GM19455 (cell line): Measurements from ENCODE around the gene GTF2I.
"Not testable (repeated sequence)": the region's sequence is repeated elsewhere in the genome, so short reads cannot be mapped to it uniquely, and the experiment has no call there.

Experiments
- ATAC-seq: cut with Tn5 transposase; IDR thresholded peaks from one replicate; pipeline ENCODE4 v1.9.1; 2021; ENCODE audit not compliant: unreplicated experiment

Gene GTF2I

DNA sequence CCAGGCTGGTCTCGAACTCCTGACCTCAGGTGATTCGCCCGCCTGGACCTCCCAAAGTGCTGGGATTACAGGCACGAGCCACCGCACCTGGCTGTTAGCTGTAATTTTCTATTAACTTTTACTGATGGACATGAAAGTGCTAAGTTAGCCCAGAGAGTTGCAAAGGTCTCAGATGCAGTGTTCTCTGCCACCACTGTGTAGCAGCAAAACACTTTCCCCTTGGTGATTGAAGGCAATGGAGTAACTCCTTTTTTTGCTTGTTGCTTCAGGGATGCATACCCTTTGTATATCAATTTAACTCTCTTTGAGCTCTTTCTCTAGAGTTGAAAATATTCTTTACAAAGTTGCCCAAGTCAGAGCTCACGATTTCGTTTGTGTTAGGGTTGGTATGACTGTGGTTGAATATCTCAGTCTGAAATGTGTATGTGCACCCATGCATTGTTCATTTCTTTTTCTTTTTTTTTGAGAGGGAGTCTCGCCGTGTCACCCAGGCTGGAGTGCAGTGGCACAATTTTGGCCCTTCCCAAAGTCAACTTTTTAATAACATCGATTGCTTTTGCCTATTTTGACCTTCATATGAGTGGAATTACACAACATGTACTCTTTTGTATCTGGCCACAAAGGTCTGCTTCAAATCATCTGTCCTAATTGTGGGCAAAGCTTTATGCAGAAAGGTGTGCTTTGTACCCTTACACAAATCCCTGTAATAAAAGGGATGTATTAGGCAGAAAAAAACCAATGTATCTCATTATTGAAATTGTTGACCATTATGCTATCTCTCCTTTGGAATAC lies 52.6 kb downstream of the GTF2I start:
- no peak for ATAC-seq

DNA sequence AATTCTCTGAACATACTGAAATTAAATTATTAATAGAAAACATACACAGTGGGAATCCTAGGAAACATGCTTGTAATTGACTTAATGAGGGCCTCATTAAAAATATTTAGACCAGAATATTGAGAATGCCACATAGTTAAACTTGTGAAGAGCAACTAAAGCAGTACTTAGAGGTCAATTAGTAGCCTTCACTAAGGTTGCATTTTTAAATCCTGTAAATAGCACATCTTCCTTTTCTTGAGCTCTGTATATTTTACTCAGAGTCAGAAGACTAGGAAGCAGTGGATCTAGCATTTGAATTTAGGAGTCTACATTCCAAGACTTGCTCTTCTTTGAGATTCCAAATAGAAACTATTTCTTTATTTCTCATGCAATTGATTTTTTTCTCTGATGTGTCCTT lies 56.0 kb downstream of the GTF2I start:
- no peak for ATAC-seq

DNA sequence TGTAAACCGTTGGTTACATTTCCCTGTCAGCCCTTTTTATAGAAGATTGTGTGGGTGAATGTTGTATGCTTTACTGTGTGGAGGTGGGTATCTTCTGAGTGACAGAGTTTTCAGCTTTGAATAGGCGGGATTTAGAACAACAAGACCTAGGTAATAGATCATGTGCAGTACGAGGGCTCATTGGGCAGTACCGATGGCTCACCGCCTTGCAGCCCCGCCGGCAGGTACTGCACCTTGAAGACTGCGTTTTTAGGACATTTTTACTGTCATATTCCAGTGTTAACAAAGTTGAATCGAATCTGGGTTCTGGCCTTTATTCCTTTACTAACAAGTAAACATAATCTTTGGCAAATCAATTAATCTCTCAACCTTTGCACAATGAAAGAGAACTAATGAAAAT lies 60.4 kb downstream of the GTF2I start:
- ATAC-seq: no peak

DNA sequence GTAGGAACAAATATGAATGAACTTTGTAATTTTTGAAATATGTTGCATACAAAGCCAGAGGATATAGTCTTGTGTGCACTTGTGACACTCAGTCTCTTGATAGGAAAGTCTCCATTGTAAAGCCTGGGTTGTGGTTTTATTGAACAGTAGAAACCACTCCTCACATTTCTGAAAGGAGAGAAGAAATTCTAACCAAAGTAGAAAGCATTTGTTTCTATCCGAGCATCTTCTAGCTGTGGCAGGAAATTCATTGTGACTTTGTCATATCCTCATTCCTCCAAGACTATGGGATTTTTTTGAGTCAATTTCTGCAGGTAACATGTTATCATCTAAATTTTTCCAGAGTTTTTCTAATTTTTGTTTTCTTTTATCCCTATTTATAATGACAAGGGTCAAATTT lies 60.8 kb downstream of the GTF2I start:
- ATAC-seq: no peak

DNA sequence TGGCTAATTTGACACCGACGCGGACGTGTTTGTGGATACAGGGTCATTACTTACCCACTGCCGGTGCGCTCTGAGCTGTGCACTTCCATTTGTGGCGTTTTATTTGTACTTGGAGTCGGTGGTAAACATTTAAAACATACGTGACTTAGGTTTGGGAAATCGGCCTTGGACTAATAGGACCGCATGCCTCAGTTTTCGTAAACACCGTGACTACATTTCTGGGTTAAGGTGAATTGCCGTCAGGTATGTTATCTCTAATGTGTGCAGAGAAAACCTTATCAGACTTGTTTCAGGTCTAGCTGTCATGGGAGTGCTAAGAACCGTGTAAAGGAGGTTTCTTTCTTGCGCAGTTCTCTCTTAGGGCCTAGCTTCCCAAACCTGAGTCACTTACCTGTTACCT lies 64.6 kb downstream of the GTF2I start:
- no peak for ATAC-seq

DNA sequence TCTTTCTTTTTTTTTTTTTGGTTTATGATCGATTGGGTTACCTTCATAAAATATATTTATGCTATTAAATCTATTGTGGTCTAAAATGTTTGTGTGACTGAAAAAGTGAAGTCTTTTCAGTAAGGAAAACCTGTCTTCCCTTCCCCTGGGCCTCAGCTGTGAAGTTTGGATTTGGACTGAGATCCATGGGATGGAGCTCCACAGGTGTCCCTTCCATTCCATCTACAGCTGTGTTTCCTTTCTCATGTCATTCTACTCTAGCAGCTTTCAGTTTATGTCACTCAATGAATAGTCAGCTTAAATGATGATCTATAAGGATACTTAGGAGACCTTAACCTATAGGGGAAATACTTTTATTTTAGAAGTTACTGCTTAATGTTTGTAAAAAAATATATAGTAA lies 68.3 kb downstream of the GTF2I start:
- ATAC-seq: no peak

DNA sequence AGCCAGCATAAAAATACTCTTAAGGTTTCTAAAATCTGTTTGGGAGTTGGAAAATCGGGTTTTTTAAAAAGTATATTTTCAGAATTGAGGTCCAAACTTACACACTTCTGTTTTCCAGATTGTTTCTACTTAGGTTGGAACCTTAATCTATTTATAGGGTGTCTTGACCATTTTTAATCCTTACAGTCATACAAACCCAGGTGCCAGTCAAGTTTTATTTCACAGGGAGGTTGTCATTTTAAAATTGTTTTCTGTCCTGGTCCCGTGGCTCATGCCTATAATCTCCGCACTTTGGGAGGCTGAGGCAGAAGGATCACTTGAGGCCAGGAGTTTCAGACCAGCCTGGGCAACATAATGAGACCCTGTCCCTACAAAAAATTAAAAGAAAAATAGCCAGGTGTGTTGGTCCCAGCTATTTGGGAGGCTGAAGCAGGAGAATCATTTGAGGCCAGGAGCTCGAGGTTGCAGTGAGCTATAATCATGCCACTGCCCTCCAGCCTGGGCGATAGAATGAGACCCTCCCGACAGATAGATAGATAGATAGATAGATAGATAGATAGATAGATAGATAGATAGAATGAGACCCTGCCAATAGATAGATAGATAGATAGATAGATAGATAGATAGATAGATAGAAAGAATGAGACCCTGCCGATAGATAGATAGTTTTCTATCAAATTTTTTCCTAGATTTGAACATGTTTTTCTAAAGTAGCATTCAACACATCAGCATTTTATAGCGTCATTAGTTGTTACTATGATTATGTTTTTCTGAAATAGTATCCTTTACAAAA lies 69.0 kb downstream of the GTF2I start:
- no peak for ATAC-seq

DNA sequence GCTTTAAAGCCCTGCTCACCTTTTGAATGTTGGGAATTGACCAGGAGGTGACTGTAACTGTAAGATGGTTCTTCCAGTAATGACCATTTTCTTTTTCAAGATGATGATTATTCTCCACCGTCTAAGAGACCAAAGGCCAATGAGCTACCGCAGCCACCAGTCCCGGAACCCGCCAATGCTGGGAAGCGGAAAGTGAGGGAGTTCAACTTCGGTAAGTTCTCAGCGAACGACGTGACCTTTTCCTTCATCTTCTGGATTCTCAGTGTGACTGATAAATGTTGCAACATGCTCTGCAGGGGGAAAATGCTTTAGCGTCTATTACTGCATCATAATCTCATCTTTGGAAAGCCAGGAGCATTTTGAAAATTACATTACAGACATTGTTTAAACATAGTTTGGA lies 71.2 kb downstream of the GTF2I start:
- ATAC-seq: not testable (repeated sequence)

DNA sequence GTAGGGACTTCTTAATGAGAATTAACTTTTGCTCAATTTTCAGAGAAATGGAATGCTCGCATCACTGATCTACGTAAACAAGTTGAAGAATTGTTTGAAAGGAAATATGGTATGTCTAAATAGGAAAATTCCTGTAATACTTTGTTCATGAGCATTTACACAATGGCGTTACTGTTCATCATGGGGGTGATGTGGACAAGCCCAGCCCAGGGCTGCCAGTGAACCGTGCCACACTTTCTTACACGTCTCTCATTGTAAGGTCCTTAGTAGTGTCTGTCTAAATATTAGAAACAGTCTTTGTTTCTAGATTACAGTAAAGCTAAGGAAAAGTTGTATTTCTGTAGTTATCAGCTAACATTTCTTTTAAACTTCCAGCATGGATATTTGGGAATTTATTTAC lies 72.7 kb downstream of the GTF2I start:
- ATAC-seq: not testable (repeated sequence)

DNA sequence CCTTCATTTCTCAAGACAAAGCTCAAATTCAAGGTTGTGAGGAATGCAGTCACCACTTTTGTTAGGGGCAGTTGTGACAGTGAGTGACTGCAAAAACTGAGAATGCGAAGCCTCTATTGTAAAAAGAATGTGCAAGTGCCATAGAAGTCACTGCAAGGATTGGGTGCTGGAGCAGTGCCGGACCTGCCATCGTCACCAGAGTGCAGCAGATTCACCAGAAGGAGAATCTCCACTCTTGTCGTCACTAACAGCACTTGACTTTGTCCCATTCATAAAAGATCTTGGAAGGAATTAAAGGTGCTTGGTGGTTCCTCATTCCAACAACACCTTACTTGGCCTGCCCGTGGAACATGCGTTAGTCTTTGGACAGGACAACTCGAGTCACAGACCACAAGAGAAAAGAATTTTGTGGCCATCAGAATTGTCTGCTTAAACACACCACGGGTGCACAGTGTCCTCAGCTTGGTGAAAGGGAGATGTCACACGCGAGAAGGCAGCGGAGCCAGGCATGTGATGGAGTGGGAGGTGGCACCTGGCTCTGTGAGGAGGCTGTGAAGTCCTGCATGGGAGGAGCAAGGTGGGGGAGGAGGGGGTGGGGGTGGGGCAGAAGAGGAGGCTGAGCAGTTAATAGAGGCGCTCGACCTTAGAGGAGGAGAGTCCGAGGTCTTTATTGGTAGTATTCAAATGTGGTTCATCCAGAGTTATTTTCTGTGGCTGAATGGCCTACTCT lies 82.6 kb downstream of the GTF2I start:
- not testable (repeated sequence) for ATAC-seq

DNA sequence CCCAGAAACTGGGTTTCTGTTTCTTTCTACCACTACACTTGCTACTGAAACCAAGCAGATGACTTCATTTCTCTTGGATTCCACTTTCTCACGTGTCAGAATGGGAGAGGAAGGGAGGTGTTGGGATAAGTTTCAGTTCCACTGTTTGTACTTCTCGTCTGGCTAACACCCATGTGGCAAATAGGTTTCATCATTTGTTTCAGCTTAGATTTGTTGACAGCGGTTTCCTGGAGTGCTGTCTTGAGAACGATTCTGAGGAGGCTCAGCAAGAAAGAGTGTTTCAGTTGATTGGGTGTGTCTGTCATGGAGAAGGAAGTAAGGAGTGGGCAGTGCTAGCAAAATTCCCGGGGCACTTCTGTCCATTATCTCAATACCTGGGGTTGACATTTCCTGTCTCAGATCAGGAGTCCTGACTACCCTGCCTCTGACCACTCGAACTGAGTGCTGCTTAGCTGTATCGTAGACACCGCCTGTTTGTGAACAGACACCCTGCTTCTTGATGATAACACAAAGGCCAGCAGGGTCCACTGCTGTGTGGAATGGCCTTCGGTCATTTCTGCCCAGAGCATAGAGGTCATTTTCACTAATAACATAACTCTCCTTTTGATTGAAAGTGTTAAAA lies 86.5 kb downstream of the GTF2I start:
- not testable (repeated sequence) for ATAC-seq

DNA sequence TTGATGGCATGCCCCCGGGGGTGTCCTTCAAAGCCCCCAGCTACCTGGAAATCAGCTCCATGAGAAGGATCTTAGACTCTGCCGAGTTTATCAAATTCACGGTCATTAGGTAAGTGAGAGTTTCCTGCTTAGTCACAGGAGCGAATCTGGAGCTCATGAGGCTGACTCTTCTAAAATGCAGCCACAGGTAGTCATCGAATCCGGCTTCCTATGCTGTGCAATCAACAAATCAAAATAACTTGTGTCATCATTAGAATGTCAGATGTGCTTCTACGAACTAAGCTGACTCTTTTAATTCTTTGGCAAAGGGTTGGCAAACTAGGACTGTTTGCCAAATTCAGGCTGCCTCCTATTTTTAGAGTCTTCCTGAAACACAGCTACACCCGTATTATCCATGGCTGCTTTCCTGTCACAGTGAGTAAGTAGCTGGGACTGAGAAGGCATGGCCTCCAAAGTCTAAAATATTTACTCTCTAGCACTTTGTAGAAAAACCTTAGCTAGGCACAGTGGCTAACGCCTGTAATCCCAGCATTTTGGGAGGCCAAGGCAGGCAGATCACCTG lies 96.5 kb downstream of the GTF2I start:
- ATAC-seq: not testable (repeated sequence)

DNA sequence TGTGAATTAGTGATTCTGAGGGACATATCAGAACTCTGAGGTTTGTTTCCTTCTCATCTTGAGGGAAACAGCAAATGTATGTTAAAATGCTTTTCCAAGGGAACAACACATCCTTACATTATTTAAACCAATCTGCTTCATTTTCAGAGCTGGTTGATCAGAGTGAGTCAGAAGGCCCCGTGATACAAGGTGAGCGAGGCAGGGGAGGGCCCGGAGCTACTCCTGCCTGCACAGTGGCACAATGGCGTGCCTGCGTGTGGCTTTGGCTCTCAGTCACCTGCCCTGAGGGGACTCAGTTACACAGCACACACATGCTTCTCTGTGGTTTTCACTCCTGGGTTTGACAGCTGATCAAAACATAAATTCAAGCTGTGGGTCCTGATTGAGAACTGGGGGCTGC lies 99.2 kb downstream of the GTF2I start:
- ATAC-seq: not testable (repeated sequence)

DNA sequence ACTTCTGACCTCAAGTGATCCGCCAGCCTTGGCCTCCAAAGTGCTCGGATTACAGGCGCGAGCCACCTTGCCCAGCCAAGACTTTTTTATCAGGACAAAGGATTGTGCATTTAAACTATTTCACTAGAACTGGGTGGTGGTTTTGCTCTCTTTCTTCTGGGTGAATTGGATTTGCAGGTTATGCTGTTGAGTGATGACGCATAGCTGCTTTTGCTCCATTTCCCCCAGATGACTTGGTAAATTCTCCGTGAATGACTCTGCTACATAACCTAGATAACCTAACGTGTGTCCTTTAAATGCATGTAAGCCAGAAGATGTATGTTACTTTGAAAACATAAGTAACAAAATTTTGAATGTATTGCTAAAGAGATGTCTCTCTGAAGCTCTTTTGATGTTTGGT lies 100.8 kb downstream of the GTF2I start:
- not testable (repeated sequence) for ATAC-seq

DNA sequence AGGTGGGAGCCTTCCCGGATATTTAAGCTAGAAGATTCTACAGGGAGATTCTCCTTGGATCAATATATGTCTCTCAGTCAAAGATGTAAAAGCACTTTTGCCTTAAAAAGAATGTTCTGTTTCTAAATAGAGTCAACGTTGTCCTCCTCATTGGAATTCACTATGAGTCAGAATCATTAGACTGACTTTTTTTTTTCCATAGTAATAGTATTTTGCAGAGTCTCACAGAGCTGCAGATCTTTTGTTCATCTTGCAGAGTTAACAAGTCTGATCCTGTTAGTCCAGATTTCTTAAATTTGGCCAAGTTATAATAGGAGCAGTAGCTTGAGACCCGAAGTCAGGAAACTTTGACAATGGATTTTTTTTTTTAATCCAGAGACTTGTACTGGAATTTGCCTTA lies 101.5 kb downstream of the GTF2I start:
- ATAC-seq: not testable (repeated sequence)

DNA sequence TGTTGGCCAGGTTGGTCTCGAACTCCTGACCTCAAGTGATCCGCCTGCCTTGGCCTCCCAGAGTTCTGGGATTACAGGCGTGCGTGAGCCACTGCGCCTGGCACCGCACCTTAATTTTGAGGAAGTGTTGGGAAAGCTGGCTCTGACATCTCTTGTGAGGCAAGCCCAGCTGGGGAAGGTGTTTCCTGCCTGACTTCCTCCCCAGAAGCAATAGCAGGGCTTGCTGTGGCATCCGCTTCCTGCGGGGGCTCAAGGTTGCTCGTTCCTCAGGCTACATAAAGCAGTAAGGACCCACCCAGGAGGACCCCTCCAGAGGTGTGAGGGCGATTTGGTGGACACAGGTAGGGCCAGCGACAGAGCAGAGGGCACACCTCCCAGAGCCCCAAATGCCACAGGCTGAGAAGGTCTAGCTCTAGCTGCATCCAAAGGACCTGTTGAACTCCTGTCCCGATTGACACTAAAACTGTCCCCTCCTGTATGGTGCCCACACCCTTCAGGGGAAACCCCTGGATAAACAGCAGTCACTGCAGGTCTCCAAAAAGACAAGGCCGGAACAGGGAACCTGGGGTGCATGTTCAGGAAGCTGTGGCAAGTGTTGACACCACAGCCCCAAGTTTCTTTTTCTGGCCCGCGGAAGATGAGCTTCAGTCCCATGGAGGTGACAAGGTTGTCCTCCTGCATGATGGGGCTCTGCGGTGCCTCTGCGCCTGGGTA lies 107.8 kb downstream of the GTF2I start:
- ATAC-seq: peak; percentile 32

DNA sequence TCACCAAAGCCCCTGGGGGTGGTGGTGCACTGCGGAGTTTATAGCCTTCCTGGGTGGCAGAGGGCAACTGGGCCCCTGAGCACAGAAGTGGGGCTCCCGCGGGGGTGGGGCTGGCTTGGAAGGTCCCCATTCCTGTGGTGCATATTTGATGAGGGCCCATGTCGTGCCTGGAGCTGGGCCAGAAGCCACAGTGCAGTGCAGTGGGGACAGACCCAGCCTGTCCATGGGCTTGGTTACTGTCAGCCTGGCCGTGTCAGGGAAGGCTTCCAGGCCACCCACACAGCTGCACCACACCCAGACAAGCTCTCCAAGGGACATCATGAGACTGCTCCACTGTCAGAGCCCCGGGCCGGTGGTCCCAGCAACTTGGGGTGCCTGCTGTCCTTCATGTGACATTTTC lies 109.0 kb downstream of the GTF2I start:
- not testable (repeated sequence) for ATAC-seq

DNA sequence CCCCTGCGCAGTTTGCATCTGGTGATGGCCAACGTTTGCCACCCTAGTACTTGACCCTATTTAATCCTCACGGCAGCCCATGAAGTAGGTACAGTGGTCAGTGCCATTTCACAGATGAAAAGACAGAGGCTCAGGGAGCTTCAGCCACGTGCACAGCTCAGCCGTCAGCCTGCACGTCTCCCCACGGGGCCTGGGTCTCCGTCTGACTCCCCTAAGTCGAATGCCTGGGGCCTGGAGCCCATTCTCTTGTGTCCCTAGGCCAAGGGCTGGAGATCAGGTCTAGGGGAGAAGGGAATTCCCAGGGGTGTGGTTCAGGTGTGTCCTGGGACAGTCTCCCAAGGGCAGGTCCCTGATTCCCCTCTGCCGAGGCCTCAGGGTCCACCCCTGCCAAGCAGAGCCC lies 109.5 kb downstream of the GTF2I start:
- not testable (repeated sequence) for ATAC-seq

DNA sequence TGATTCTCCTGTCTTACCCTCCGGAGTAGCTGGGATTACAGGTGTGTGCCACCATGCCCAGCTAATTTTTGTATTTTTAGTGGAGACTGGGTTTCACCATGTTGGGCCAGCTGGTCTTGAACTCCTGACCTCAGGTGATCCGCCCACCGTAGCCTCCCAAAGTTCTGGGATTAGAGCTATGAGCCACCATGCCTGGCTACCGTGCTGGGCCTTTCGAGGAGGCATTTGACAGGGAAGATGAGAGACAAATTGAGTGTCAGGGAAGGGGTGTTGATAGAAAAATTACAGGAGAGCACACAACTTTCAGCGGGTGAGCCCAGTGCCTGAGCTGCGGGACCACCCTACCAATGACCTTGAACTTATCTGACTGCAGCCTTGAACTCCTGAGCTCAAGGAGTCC lies 112.5 kb downstream of the GTF2I start:
- ATAC-seq: not testable (repeated sequence)

DNA sequence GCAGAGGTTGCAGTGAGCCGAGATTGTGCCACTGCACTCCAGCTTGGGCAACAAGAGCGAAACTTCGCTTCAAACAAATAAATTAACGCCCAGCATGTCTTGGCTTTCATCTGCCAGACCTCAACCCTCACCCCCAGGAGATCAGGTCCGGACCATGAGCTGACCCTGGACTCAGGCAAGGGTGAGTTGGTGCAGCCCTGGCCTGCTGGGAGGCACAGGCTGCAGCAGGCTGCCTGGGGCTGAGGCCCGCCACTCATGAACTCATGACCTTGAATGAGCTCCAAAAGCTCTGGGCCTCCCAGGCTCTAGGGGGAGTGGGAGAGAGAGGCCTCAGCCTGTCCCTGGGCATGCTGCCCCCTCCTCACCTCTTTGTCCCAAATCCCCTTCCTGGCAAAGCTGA lies 114.6 kb downstream of the GTF2I start:
- ATAC-seq: not testable (repeated sequence)
